LNCAP (cell line): Measurements from ENCODE around the gene ZNF516.

Experiments
- CTCF ChIP-seq: fragments of 450-650 bp; IDR thresholded peaks from 2 replicates; pipeline ENCODE4 v1.5.1; 2017; ENCODE audit warnings: mild to moderate bottlenecking

Gene ZNF516

GRCh38 chr18:76345901-76346300 is 149.1 kb downstream of the ZNF516 start:
- no peak for TF ChIP-seq CTCF

- no peak for TF ChIP-seq CTCF
These were observed 151.0 kb downstream of the ZNF516 start for GRCh38 chr18:76343938-76344569.

- TF ChIP-seq CTCF: no peak
These were observed 154.6 kb downstream of the ZNF516 start for GRCh38 chr18:76340410-76340809.

GRCh38 chr18:76339246-76339620 is 155.8 kb downstream of the ZNF516 start:
- TF ChIP-seq CTCF: no peak

GRCh38 chr18:76338619-76339245 is 156.3 kb downstream of the ZNF516 start:
- TF ChIP-seq CTCF: no peak

- TF ChIP-seq CTCF: no peak
These were observed 157.0 kb downstream of the ZNF516 start for GRCh38 chr18:76338088-76338487.

- TF ChIP-seq CTCF: no peak
These were observed 159.0 kb downstream of the ZNF516 start for GRCh38 chr18:76335859-76336640.
